HUES6 (cell line): ENCODE data around the gene LRG1.
"Not testable (repeated sequence)": the region's sequence is repeated elsewhere in the genome, so short reads cannot be mapped to it uniquely, and the experiment has no call there.

Source experiments
- H3K27ac ChIP-seq: 2 replicates; pipeline ENCODE4 v1.7.0; 2013; ENCODE audit warnings: low read depth, mild to moderate bottlenecking, low read length, inconsistent platforms
- H3K27me3 ChIP-seq: 2 replicates; pipeline ENCODE4 v1.6.1; 2013; ENCODE audit warnings: low read length; ENCODE audit not compliant: control insufficient read depth, insufficient read depth
- H3K36me3 ChIP-seq: 2 replicates; pipeline ENCODE4 v1.6.1; 2013; ENCODE audit warnings: low read length; ENCODE audit not compliant: control insufficient read depth, insufficient read depth
- H3K4me1 ChIP-seq: 2 replicates; pipeline ENCODE4 v1.6.1; 2013; ENCODE audit warnings: low read length; ENCODE audit not compliant: control insufficient read depth, insufficient read depth
- H3K4me3 ChIP-seq: 2 replicates; pipeline ENCODE4 v1.5.1; 2013; ENCODE audit warnings: low read depth, low read length
- H3K9ac ChIP-seq: one replicate; pipeline ENCODE4 v1.6.1; 2013; ENCODE audit warnings: mild to moderate bottlenecking, low read length
- H3K9me3 ChIP-seq: 2 replicates; pipeline ENCODE4 v1.6.1; 2013; ENCODE audit warnings: low read depth, low read length; ENCODE audit not compliant: control insufficient read depth, insufficient read depth

LRG1 gene

DNA sequence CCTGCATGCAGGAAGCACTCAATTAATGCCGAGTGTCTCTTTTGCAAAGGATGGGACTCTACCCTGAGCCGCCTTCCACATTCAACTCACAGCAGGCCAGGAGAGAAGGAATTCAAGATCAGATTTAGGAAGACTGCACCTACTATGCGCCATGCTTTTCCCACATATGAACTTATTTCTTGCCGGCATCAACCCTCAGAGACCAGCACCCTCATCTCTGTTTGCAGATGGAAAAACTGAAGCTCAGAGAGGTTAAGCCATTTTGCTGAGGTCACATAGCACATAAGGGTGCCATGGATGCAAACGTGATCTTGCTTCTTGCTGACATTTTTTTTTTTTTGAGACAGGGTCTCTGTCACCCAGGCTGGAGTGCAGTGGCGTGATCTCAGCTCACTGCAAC, 33.8 kb upstream of the LRG1 start:
- H3K27me3 ChIP-seq: no peaks in the 10 kb centered on the region
- no peak overlapping the region for H3K4me3 ChIP-seq
- no peaks in the 10 kb centered on the region for H3K9me3 ChIP-seq
- H3K27ac ChIP-seq: no peak overlapping the region
- H3K4me1 ChIP-seq: peaks cover 18% of the 10 kb centered on the region; the same call in 1 of the 2 replicates
- no peak overlapping the region for H3K9ac ChIP-seq
- no peaks in the 10 kb centered on the region for H3K36me3 ChIP-seq

DNA sequence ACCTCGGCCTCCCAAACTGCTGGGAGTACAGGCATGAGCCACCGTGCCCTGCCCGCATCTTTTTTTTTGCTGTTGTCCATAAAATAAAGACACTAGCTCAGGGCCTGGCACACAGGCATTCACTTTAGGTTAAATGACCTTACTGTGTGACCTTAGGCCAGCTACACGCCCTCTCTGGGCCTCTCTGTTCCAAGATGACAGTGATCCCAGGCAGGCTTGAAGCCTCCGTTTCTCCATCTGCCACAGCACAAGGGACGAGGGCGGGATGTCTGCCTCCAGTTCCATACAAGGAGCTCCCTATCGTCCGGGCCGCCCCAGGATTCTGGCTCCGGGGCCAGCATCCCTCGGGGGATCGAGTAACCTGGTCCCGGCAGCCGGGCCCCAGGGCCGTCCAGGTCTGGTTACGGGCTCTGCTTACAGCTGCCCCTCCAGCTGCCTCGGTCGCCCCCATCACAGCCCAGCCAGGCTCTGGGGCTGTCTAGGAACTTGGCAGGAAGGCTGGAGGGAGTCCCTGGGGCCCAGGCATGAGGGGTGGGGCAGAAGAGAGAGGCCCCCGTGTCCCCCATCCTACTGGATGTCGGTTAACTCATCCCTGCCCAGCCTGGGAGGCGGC, 31.6 kb upstream of the LRG1 start:
- peaks cover 14% of the 10 kb centered on the region; the same call in 1 of the 2 replicates for H3K4me1 ChIP-seq

DNA sequence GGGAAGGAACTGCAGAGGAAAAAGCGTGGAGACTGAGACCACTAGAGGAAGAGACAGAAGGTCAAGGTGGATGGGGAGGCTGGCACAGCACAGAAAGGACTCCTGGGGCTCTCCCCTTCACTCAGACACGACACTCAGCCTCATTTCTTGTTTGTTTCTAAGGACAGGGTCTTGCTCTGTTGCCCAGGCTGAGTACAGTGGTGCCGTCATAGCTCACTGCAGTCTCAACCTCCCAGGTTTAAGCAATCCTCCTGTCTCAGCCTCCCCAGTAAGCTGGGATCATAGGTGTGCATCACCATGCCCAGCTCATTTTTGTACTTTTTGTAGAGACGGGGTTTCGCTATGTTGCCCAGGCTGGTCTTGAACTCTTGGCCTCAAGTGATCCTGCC, 31.1 kb upstream of the LRG1 start:
- no peaks in the 10 kb centered on the region for H3K9me3 ChIP-seq
- no peak overlapping the region for H3K9ac ChIP-seq
- H3K4me3 ChIP-seq: no peak overlapping the region
- peaks cover 14% of the 10 kb centered on the region; the same call in 1 of the 2 replicates for H3K4me1 ChIP-seq
- no peaks in the 10 kb centered on the region for H3K36me3 ChIP-seq
- H3K27me3 ChIP-seq: no peaks in the 10 kb centered on the region
- no peak overlapping the region for H3K27ac ChIP-seq

More for the DNA sequence above, 31.6 kb upstream of the LRG1 start:
- no peaks in the 10 kb centered on the region for H3K36me3 ChIP-seq
- H3K9me3 ChIP-seq: no peaks in the 10 kb centered on the region
- no peak overlapping the region for H3K9ac ChIP-seq
- no peaks in the 10 kb centered on the region for H3K27me3 ChIP-seq
- H3K4me3 ChIP-seq: no peak overlapping the region
- no peak overlapping the region for H3K27ac ChIP-seq

DNA sequence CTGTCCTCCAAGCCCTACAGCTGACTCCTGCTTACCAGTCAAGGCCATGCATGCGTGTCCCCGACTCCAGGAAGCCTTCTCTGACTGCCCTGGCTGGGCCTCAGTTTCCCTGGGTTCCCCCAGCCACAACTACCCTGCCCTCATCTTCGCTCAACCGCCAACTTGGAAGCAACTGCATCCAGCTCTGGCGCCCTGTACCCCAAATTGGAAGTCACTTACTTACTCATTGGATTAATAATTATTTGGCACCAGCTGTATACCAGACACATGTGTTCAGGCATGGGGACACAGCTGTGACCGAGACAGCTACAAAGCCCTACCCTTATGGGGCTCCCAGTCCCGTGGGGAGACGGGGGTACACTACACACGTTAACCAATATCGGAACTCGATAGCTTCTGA, 30.6 kb upstream of the LRG1 start:
- Histone ChIP-seq H3K27me3 (no peaks in the 10 kb centered on the region), H3K4me3 (no peak overlapping the region), H3K9me3 (no peaks in the 10 kb centered on the region), H3K36me3 (no peaks in the 10 kb centered on the region), H3K27ac (no peak overlapping the region), H3K9ac (no peak overlapping the region), H3K4me1 (peaks cover 9% of the 10 kb centered on the region; the same call in 1 of the 2 replicates)

DNA sequence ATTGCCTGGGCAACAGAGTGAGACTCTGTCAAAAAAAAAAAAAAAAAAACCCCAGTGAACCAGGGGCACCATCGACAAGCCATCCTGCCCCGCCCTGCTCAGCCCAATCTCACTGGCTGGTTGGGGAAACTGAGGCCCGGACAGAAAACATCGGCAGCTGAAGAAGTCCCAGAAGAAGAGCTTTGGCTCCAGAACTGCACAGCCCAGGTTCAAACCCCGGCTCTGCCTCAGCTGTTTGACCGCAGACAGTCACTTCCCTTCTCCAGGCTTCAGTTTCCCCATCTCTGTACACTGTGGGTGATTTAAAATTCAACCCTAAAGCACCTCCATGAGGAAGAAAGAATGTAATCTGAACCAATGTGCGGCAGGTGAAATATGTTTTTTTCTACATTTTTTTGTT, 29.1 kb upstream of the LRG1 start:
- no peaks in the 10 kb centered on the region for H3K4me1 ChIP-seq
- H3K27me3 ChIP-seq: no peaks in the 10 kb centered on the region
- H3K27ac ChIP-seq: no peak overlapping the region
- H3K36me3 ChIP-seq: no peaks in the 10 kb centered on the region
- no peak overlapping the region for H3K9ac ChIP-seq
- no peaks in the 10 kb centered on the region for H3K9me3 ChIP-seq
- H3K4me3 ChIP-seq: no peak overlapping the region

DNA sequence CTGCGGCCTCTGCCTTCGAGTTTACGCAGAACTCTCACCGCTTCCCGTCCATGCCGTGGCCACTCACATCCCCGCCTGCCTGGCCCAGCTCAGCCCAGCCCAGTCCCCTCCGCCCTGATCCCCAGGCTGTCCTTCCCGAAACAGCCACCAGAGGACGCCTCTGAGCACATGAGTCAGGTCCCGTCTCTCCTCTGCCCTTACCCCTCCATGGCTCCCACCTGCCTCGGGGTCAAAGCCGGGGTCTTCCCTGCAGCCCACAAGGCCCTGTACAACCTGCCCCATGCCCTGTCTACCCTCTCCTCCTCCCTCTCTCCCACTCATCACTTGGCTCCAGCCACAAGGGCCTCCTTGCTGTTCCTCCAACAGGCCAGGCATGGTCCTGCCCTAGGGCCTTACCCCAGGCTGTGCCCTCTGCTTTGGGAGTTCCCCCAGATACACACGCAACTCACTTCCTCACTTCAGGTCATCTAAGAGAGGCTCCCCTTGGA, 27.8 kb upstream of the LRG1 start:
- Histone ChIP-seq H3K27me3 (no peaks in the 10 kb centered on the region), H3K4me3 (no peak overlapping the region)

DNA sequence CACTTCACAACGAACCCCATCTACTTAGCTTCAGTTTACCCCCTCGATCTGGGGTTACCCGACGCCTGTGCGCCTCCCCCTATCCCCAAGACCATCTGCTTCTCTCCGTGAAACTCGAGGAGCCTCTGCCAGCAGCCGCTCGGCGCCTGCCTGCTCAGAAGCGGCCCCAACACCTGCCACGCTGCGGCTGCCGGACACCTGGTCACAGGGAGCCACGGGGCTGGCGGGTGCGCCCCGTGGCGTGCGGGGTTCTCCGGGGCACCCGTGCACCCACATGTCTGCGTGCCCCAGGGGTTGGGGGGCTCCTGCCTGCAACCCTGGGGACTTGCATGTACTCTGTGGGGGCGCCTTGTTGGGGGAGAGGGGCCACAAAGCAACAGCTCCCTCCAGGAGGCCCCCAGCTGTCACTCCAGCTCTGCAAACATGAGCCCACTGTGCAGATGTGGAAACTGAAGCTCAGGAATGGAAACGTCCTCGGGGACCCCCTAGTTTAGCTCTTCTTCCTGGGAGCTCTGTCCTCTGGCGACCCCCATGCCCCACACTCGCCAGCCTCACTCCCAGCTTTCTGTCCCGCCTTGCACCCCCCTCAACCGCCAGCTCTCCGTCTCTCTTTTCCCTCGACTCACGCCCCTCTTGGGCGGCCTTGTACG, 26.7 kb upstream of the LRG1 start:
- H3K9ac ChIP-seq: no peak overlapping the region
- no peaks in the 10 kb centered on the region for H3K36me3 ChIP-seq
- H3K27ac ChIP-seq: no peak overlapping the region
- no peaks in the 10 kb centered on the region for H3K9me3 ChIP-seq
- no peaks in the 10 kb centered on the region for H3K4me1 ChIP-seq
- no peak overlapping the region for H3K4me3 ChIP-seq
- H3K27me3 ChIP-seq: no peaks in the 10 kb centered on the region

More for the DNA sequence above, 27.8 kb upstream of the LRG1 start:
- Histone ChIP-seq H3K4me1 (no peaks in the 10 kb centered on the region), H3K36me3 (no peaks in the 10 kb centered on the region), H3K9ac (no peak overlapping the region), H3K9me3 (no peaks in the 10 kb centered on the region), H3K27ac (no peak overlapping the region)

DNA sequence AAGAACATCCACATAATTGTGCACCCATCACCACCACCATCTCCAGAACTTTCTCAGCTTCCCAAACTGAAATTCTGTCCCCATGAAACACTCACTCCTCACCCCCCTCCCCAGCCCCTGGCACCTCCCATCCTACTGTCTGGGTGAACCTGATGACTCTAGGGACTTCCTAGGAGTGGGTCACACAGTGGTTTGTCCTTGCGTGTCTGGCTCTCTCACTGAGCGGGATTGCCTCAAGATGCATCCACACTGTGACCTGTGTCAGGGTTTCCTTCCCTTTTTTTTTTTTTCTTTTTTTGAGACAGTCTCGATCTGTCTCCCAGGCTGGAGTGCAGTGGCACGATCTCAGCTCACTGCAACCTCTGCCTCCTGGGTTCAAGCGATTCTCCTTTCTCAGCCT, 23.7 kb upstream of the LRG1 start:
- not testable (repeated sequence) for H3K27me3 ChIP-seq, H3K9ac ChIP-seq, H3K4me1 ChIP-seq, H3K36me3 ChIP-seq, H3K9me3 ChIP-seq, H3K4me3 ChIP-seq, H3K27ac ChIP-seq

DNA sequence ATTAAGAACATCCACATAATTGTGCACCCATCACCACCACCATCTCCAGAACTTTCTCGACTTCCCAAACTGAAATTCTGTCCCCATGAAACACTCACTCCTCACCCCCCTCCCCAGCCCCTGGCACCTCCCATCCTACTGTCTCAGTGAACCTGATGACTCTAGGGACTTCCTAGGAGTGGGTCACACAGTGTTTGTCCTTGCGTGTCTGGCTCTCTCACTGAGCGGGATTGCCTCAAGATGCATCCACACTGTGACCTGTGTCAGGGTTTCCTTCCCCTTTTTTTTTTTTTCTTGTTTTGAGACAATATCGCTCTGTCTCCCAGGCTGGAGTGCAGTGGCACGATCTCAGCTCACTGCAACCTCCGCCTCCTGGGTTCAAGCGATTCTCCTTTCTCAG, 22.2 kb upstream of the LRG1 start:
- H3K9ac ChIP-seq, H3K9me3 ChIP-seq, H3K27me3 ChIP-seq, H3K36me3 ChIP-seq, H3K4me3 ChIP-seq, H3K4me1 ChIP-seq, H3K27ac ChIP-seq: not testable (repeated sequence)

DNA sequence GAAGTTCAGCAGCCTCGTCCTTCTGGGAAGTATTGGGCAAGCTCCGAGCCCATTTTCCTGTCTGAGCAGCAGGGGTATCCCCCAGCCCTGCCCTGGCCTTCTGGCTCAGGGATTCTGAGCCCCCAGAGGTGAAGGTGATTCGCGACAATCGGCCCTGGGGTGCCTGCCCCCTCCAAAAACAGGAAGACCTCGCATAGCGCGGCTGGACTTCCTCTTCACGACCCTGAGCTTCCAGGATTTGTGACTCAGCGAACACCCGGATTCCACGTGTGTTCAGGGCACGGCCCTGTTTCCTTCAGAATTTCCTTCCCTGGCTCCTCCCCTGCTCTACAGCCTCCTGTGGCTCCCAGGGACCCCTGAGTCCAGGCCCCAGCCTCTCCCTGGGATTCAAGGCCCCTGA, 19.7 kb upstream of the LRG1 start, which contains the start of gene SEMA6B:
Gene SEMA6B, minus strand, starts transcription at position 116 of the 400 bp plus-strand sequence. CDS start 1,227 bp downstream, outside the sequence.
- H3K36me3 ChIP-seq: peaks cover 9% of the 10 kb centered on the region
- H3K4me3 ChIP-seq: no peak within 1 kb of the TSS
- H3K4me1 ChIP-seq: peaks cover 2% of the 10 kb centered on the region; the same call in 1 of the 2 replicates
- no peaks in the 10 kb centered on the region for H3K9me3 ChIP-seq
- no peak within 1 kb of the TSS for H3K27ac ChIP-seq
- H3K9ac ChIP-seq: no peak within 1 kb of the TSS
- H3K27me3 ChIP-seq: no peaks in the 10 kb centered on the region; the same call in 1 of the 2 replicates
